Tibial nerve (tissue), 4 donors: ENCODE data around the gene ZNF512B. TPM values are rescaled to one million over a fixed set of nuclear protein-coding genes. Genes with fewer than 3 reads are reported as not detected.

Experiments
- DNase-seq, 2 donors: peaks; one replicate each; pipeline ENCODE4 v3.0.0-alpha.2; 2019; ENCODE audit warnings: low spot score in 2 of 2
- H3K27ac ChIP-seq, 4 donors: fragments of 200-600 bp; sonication (generic) in 3 of 4; one replicate each; pipeline ENCODE4 v1.5.1; 2017 to 2019; ENCODE audit warnings: mild to moderate bottlenecking in 1 of 4
- H3K27me3 ChIP-seq, 2 donors: fragments of 200-600 bp; sonication (generic) in 1 of 2; one replicate each; pipeline versions ENCODE4 v1.5.1 to v1.6.0; 2017 to 2019
- H3K36me3 ChIP-seq, 3 donors: fragments of 200-600 bp; sonication (generic); one replicate each; pipeline ENCODE4 v1.5.1; 2018 to 2019
- H3K4me1 ChIP-seq, 4 donors: fragments of 200-600 bp; sonication (generic) in 3 of 4; one replicate each; pipeline ENCODE4 v1.5.1; 2017 to 2019
- H3K4me3 ChIP-seq, 4 donors: fragments of 200-600 bp; sonication (generic) in 3 of 4; one replicate each; pipeline ENCODE4 v1.5.1; 2017 to 2019; ENCODE audit warnings: mild to moderate bottlenecking in 1 of 4, moderate library complexity in 1 of 4
- H3K9me3 ChIP-seq, 4 donors: fragments of 200-600 bp; sonication (generic) in 3 of 4; one replicate each; pipeline ENCODE4 v1.5.1; 2017 to 2019
- EP300 ChIP-seq, 2 donors: sonication (generic); formaldehyde crosslinking; IDR thresholded peaks; one replicate each; pipeline ENCODE4 v1.6.1; 2017; ENCODE audit warnings: antibody characterized with exemption in 2 of 2, mild to moderate bottlenecking in 1 of 2
- POLR2A ChIP-seq, 2 donors: fragments of 450-650 bp; IDR thresholded peaks; one replicate each; pipeline ENCODE4 v1.6.1; 2017; ENCODE audit warnings: antibody characterized with exemption in 2 of 2, mild to moderate bottlenecking in 2 of 2, moderate library complexity in 2 of 2
- WGBS, 2 donors: methylation state at CpG; one replicate each; pipeline ENCODE4 v1.1.5; 2018; 5-methylcytosine and 5-hydroxymethylcytosine counted together
- total RNA-seq, 4 donors: library from RNA; depleted of rRNA; stranded (reverse); fragments of >200 nt; gene quantifications; one replicate each; pipeline ENCODE4 v1.1.0, GENCODE V29; 2016
- TF ChIP-seq, protein P1 (sequence below), 5 experiments: fragments of 200-600 bp in 3 of 5; fragments of 450-650 bp in 2 of 5; sonication (generic) in 3 of 5; IDR thresholded peaks; one replicate each; pipeline ENCODE4 v1.5.1; 2016 to 2019; ENCODE audit warnings: antibody characterized with exemption in 5 of 5, mild to moderate bottlenecking in 3 of 5, moderate library complexity in 2 of 5

ZNF512B gene
- total RNA-seq, 4 donors from 2014 or later = 8.3 to 18.3 (median 11.7) TPM

DNA sequence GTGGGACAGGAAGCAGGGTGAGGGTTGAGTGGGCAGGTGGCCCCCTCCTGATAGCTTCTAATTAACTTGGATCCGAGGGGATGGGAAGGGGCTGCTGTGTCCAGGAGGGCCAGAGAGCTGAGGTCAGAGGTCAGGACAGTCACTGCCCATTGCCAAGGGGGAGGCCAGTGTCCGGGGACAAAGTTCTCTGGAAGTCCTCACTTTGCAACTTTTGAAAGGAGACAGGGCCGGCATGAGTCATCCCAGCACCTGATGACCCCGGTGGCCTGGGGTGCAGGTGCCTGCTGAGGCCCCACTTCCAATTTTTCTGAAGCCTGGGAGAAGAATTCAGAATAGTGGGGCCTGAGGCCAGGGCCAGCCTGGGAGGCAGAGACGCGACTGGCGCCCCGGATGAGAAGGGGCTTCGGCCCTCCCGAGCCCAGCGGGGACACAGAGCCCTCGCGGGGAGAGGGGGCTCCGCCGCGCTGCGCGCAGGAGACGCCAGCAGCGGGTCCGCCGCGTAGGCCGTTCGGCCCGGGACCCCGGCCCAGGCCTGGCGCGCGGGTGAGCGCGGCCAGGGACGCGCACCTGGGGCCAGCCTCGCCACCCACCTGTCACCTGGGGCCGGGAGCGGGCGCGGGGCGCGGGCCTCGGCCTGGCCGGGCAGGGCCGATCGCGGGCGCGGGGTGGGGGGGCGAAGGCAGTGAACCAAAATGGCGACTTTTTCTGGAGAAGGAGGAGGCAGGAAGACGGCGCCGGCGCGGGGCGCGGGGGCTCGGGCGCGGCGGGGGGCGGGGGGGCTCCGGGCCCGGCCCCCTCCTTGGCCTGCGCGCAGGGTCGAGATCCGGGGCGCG, 586 bp downstream of the ZNF512B start:
- no peak for DNase-seq
- H3K9me3 ChIP-seq = no peaks in the 10 kb centered on the region
- H3K4me3 ChIP-seq = peak overlapping the region; percentile 40 to 73 (median 51)
- H3K27ac ChIP-seq = peak overlapping the region; percentile 68 to 86 (median 72)
- 0 to 11% methylated on average over 8 to 17 of the region's 70 CpGs for WGBS, 2 donors
- peaks cover 0 to 30% (median 0%) of the 10 kb centered on the region in 3 donors for H3K36me3 ChIP-seq
- peaks cover 0 to 35% (median 10%) of the 10 kb centered on the region in 4 donors for H3K4me1 ChIP-seq
- no peaks in the 10 kb centered on the region for H3K27me3 ChIP-seq
- TF ChIP-seq, protein P1, sequence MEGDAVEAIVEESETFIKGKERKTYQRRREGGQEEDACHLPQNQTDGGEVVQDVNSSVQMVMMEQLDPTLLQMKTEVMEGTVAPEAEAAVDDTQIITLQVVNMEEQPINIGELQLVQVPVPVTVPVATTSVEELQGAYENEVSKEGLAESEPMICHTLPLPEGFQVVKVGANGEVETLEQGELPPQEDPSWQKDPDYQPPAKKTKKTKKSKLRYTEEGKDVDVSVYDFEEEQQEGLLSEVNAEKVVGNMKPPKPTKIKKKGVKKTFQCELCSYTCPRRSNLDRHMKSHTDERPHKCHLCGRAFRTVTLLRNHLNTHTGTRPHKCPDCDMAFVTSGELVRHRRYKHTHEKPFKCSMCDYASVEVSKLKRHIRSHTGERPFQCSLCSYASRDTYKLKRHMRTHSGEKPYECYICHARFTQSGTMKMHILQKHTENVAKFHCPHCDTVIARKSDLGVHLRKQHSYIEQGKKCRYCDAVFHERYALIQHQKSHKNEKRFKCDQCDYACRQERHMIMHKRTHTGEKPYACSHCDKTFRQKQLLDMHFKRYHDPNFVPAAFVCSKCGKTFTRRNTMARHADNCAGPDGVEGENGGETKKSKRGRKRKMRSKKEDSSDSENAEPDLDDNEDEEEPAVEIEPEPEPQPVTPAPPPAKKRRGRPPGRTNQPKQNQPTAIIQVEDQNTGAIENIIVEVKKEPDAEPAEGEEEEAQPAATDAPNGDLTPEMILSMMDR (IDR thresholded peaks at IDR 0.05) = no peak
- TF ChIP-seq EP300 (IDR thresholded peaks at IDR 0.05) (no peak), POLR2A (IDR thresholded peaks at IDR 0.05) (no peak)

DNA sequence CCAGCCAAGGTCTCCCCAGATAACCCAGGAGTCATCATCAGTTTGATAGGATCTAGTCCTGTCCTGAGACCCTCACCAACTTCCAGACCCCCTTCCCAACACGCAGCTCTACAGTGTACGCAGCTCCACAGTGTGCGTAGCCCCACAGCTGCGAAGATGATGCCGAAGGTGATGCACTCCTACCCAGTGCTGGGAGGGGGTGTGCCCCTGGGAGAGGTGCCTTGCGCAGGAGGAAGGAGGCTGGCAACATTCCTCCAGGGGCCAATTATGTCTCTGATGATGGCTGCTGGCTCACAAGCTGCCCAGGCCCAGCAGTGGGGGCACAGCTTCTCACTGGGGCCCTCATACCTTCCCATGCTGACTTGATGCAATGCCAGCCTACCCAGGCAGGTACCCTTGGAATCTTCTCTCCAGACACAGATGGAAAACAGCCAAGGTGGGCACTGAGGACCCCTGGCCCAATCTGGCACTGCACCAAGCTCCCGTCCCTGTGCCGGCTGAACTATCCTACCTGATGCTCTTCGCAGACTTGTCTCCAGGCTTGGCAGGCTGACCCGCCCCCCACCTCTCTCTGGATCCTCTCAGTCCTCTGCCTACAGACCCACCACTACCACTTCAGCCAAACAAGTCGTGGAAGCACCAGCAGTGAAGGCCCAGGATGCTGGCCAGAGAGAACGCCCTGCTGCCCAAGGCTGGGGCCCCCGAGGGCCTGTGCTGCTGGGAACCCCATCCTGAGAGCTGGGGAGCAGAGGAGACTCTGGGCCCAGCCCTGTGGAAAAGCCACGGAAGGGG, 1.4 kb downstream of the ZNF512B start:
- no peak for DNase-seq
- Histone ChIP-seq H3K4me3 (peak overlapping the region in 2 of 4 donors; percentile 50 to 73), H3K4me1 (peaks cover 0 to 27% (median 7%) of the 10 kb centered on the region in 4 donors), H3K36me3 (peaks cover 0 to 38% (median 0%) of the 10 kb centered on the region in 3 donors), H3K9me3 (no peaks in the 10 kb centered on the region), H3K27ac (peak overlapping the region in 2 of 4 donors; percentile 75 to 86), H3K27me3 (no peaks in the 10 kb centered on the region)
- 69 to 76% methylated on average over 13 to 14 of the region's 14 CpGs for WGBS, 2 donors
- TF ChIP-seq POLR2A (IDR thresholded peaks at IDR 0.05) (no peak), EP300 (IDR thresholded peaks at IDR 0.05) (no peak)
- TF ChIP-seq, protein P1 (IDR thresholded peaks at IDR 0.05) = no peak

DNA sequence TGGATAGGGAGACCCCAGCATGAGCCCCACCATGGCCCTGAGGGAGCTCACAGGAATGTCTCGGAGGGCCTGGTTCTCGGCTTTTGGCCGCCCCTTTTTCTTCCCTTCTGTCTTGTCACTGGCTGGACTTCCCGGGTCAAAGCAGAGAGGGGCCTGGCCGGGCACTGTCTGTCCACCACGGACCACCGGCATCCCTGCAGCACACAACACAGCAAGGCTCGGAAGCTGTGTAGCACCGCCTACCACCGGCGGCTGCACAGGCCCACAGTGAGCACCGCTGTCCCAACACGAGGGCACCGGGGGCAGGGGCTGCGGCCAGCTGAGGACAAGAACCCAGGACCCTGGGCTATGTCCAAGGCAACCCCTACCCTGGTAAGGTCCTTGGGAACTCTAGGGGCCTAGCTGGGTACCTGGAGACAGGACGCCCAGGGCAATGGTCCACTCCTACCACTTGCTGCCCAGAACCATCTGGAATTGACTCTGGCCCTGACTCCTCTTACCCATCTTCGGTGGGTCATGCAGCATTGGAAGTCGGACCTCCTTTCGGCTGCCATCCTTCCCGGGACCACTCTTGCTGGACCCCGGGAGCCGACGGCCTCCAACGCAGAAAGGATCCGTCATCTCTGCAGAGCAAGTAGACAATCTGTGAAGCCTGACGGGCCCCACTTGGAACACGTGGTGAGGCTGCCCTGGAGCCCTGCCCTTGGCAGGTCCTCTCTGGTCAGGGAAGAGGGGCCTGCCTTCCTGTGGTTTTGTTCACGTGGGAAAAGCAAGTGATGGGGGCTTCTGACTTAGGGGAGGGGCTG, 2.2 kb downstream of the ZNF512B start:
- peaks cover 0 to 46% (median 0%) of the 10 kb centered on the region in 3 donors for H3K36me3 ChIP-seq
- H3K9me3 ChIP-seq = no peaks in the 10 kb centered on the region
- DNase-seq = no peak
- no peak overlapping the region for H3K27ac ChIP-seq
- 78 to 97% methylated on average over 19 to 28 of the region's 28 CpGs for WGBS, 2 donors
- peaks cover 0 to 26% (median 7%) of the 10 kb centered on the region in 4 donors for H3K4me1 ChIP-seq
- no peak overlapping the region for H3K4me3 ChIP-seq
- H3K27me3 ChIP-seq = no peaks in the 10 kb centered on the region
- TF ChIP-seq, protein P1 (IDR thresholded peaks at IDR 0.05) = no peak
- TF ChIP-seq EP300 (IDR thresholded peaks at IDR 0.05) = no peak
- no peak for TF ChIP-seq POLR2A (IDR thresholded peaks at IDR 0.05)

DNA sequence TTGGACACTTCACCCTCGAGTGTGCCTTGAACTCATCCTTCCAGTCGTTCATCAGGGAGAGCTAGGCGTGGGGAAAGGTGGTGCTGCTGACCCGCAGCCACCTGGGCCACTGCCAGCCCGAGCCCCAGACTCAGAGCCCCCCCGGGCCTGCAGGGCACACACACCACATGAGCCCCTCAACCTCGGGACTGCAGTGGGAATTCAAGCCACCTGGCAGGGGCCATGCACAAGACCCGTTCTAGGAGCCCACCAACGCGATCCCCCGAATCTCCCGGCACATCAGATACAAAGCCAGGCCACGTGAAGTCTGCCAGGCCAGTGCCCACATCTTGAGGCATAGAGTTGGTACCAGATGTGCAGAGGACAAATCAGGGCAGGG, 2.8 kb downstream of the ZNF512B start:
- H3K9me3 ChIP-seq = no peaks in the 10 kb centered on the region
- H3K27ac ChIP-seq = no peak overlapping the region
- peaks cover 0 to 52% (median 0%) of the 10 kb centered on the region in 3 donors for H3K36me3 ChIP-seq
- no peak overlapping the region for H3K4me3 ChIP-seq
- no peak for DNase-seq
- TF ChIP-seq, protein P1 (IDR thresholded peaks at IDR 0.05) = no peak
- TF ChIP-seq POLR2A (IDR thresholded peaks at IDR 0.05) (no peak), EP300 (IDR thresholded peaks at IDR 0.05) (no peak)
- WGBS, 2 donors = 85 to 86% methylated on average over 6 to 10 of the region's 13 CpGs
- peaks cover 0 to 22% (median 7%) of the 10 kb centered on the region in 4 donors for H3K4me1 ChIP-seq
- H3K27me3 ChIP-seq = no peaks in the 10 kb centered on the region
